Measurements from ENCODE around the gene REC8.

Gene REC8

DNA sequence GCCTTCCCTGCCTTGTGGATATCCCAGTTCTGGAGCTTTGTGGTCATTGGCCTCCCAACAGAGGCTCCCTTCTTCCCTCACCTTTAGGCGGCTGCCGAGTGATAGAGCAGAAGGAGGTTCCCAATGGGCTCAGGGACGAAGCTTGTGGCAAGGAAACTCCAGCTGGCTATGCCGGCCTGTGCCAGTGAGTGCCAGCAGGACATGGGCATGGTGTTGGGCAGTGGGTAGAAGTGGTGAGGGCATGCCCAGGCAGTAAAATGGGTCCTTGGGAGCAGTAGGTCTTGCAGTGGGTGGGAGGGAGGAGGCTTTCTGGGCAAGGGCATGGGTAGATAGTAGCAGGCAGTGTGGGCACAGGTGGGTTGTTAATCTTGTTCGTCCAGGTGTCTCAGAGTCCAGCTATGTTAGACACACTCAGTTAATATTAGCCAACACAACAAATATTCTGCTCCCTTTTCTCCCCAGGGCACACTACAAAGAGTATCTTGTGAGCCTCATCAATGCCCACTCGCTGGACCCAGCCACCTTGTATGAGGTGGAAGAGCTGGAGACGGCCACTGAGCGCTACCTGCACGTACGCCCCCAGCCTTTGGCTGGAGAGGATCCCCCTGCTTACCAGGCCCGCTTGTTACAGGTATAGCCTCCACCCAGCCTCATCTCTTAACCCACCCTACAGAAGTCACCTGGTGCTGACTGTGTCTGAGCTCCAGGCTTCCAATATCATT is 11.9 kb upstream of the REC8 start:
- no peak for DNase-seq (ENCODE audit: low read depth)

DNA sequence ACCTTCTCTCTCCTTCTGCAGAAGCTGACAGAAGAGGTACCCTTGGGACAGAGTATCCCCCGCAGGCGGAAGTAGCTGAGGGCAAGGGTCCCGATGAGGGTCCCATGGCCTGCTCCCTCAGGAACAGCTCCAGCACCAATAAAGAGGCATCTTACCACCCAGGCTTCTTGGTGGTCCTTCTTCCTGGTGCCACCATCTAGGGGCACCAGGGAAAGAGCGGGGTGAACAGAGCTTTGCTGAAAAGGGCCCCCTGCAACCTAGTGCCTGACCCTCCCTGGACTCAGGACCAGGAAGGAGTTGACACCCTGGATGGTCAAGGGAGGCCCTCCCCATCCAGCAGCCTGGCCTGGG is 11.4 kb upstream of the REC8 start:
- DNase-seq (ENCODE audit: low read depth) = no peak

GRCh38 chr14:24160850-24161804 is 10.8 kb upstream of the REC8 start, which contains the start of gene IRF9:
TSS of gene IRF9 (plus strand) at chr14:24161265. CDS start at chr14:24162145, 880 bp downstream.
- DNase-seq (ENCODE audit: low read depth) = peak; percentile 97

DNA sequence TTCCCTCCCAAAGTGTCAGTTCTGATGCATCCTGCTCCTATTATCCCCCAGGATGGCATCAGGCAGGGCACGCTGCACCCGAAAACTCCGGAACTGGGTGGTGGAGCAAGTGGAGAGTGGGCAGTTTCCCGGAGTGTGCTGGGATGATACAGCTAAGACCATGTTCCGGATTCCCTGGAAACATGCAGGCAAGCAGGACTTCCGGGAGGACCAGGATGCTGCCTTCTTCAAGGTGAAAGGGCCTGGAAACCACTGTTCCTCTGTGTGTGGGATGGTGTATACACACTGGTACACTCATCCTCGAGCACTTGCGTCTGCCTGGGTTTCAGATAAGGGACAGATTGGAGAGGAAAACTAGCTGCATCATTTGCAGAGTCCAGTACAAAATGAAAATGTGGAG is 9.8 kb upstream of the REC8 start:
- no peak for DNase-seq (ENCODE audit: low read depth)

DNA sequence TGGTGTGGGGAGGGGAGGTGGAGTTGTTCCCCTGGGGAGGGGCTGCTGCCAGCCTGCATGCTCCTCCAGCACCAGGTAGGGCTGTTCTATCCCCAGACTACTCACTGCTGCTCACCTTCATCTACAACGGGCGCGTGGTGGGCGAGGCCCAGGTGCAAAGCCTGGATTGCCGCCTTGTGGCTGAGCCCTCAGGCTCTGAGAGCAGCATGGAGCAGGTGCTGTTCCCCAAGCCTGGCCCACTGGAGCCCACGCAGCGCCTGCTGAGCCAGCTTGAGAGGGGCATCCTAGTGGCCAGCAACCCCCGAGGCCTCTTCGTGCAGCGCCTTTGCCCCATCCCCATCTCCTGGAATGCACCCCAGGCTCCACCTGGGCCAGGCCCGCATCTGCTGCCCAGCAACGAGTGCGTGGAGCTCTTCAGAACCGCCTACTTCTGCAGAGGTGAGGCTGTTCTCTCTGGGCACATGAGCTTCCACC is 7.3 kb upstream of the REC8 start:
- DNase-seq (ENCODE audit: low read depth) = no peak

- DNase-seq (ENCODE audit: low read depth) = no peak
Measured at GRCh38 chr14:24165785-24166184, 6.1 kb upstream of the REC8 start.

DNA sequence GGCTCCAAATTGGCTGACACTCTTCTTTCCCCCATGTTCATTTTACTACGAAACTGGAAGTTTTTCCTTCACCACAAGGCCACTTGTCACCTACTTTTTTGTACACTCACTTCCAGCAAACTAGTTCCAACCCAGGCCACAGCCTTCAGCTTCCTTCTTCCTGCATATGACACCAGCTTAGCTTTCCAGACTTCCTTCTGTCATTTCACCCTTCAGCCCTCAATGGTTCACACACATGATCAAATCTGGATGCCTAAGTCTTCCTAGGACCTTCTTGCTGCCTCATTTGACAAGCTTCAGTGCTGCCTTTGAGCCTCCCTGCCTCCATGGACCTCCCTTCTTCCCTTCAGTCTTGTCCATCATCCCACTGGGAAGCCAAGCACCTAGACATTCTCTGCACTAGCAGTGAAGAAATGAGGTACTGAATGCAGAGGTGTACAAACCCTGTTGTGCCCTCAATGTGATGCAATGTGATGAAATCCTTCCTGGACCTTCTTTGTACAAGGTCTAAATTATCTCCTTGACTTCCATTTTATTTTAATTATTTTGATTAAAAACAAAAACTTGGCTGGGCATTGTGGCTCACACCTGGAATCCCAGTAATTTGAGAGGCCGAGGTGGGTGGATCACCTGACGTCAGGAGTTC is 4.3 kb upstream of the REC8 start:
- DNase-seq (ENCODE audit: low read depth) = no peak

- DNase-seq (ENCODE audit: low read depth) = no peak
Measured at GRCh38 chr14:24172261-24172860, 481 bp downstream of the REC8 start.

DNA sequence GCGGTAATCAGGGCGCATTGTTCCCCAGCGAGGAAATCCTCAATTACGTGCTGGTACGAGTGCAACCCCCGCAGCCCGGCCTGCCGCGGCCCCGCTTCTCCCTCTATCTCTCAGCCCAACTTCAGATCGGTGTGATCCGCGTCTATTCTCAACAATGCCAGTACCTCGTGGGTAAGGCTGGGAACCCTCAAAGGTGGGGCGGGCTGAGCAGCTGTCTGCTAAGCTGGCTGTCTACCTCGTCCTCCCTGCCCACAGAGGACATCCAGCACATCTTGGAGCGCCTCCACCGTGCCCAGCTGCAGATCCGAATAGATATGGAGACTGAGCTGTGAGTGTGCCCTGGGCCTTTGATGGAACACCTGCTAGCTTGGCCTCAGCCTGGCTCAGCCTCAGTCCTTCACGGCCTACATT is 996 bp downstream of the REC8 start:
- no peak for DNase-seq (ENCODE audit: low read depth)

DNA sequence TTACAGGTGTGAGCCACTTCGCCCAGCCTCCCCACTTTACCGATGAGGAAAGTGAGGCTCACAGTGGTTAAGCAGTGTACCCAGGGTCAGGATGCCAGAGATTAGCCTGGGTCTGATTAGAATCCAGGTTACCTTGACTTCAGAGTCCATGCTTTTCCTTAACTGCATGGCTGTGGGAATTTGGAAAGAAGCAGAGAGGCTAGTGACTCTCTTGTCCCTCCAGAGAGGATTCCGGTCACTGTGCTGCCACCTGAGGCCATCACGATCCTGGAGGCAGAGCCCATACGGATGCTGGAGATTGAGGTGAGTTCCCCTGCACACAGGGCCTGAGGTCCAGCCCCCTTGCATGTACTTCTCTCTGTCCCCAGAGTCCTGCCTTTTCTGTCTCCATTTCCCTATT is 4.7 kb downstream of the REC8 start:
- no peak for DNase-seq (ENCODE audit: low read depth)

DNA sequence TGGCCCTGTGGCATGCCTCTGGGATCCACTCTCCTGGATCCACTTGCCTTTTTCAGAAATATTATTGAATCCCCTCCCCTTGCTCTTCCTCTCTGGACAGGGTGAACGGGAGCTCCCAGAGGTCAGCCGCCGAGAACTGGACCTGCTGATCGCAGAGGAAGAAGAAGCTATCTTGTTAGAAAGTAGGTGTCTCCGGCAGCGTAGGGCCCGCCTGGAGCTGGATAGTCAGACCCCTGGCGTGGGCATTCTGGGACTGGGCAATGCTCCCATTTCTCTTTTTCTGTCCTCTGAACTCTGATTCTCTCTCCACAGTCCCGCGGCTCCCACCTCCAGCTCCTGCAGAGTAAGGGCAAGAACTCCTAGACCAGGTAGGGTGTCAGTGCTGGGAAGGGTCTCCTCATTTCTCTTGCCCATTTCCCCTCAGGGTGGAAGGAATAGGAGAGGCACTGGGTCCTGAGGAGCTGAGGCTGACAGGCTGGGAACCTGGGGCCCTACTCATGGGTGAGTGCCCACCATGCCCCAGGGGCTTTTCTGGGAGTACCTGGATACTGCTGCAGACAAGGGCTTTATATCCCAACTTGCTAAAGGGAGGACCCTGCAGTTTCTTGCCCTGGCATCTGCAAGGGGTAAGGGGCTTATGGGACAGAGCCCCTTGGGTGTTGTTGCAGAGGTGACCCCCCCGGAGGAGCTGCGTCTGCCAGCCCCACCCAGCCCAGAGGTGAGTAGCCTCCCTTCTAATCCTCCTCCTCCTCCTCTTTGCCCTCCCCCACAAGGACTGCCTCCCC is 5.4 kb downstream of the REC8 start:
- DNase-seq (ENCODE audit: low read depth) = no peak

GRCh38 chr14:24177891-24178290 is 6.0 kb downstream of the REC8 start:
- DNase-seq (ENCODE audit: low read depth) = no peak

DNA sequence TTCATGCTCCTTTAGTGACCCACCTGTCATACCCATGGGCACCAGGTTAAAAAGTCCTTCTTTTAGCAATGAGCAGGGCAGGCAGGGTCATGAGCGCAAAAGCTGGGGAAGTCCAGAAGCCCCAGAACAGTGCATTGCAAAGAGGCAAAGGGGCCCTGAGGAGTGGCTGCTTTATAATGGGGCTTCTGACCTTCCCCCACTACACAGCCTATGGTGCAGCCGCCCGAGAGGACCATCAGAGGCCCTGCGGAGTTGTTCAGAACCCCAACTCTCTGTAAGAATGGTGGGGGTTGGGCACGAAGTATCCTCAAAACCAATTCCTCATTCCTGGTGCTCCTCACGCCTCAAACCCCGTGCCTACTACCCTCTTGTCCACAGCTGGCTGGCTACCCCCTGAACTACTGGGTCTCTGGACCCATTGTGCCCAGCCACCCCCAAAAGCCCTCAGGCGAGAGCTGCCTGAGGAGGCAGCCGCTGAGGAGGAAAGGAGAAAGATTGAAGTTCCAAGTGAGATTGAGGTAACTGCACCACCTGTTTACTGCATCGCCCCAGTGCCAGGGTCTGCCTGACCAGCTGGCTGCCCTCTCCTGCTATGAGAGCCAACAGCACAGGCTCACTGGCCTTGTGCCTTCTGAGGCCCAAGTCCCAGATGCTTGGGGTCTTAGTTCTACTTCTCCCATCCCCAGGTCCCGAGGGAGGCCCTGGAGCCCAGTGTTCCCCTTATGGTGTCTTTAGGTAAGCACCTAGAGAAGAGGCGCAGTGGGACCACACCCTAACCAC is 6.7 kb downstream of the REC8 start:
- DNase-seq (ENCODE audit: low read depth) = no peak

DNA sequence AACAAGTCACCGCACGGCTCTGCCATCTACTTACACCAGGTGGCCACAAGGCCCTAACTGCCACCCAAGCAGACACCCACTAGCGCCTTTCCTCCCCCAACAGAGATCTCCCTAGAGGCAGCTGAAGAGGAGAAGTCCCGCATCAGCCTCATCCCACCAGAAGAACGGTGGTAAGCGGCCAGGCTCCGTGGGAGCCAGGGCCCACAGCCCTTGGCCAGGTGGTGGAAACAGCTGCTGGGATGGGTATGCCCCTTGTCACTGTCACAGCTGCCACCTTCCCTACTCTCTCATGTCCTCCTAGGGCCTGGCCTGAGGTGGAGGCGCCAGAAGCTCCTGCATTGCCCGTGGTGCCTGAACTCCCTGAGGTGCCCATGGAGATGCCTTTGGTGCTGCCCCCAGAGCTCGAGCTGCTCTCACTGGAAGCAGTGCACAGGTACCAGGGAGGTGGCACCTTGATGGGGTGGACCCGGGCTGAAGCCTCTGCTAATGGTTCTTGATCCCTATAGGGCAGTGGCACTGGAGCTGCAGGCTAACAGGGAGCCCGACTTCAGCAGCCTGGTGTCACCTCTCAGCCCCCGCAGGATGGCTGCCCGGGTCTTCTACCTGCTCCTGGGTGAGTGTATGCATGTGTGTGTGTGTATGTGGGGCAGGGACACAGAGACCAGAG is 7.5 kb downstream of the REC8 start:
- DNase-seq (ENCODE audit: low read depth) = no peak

DNA sequence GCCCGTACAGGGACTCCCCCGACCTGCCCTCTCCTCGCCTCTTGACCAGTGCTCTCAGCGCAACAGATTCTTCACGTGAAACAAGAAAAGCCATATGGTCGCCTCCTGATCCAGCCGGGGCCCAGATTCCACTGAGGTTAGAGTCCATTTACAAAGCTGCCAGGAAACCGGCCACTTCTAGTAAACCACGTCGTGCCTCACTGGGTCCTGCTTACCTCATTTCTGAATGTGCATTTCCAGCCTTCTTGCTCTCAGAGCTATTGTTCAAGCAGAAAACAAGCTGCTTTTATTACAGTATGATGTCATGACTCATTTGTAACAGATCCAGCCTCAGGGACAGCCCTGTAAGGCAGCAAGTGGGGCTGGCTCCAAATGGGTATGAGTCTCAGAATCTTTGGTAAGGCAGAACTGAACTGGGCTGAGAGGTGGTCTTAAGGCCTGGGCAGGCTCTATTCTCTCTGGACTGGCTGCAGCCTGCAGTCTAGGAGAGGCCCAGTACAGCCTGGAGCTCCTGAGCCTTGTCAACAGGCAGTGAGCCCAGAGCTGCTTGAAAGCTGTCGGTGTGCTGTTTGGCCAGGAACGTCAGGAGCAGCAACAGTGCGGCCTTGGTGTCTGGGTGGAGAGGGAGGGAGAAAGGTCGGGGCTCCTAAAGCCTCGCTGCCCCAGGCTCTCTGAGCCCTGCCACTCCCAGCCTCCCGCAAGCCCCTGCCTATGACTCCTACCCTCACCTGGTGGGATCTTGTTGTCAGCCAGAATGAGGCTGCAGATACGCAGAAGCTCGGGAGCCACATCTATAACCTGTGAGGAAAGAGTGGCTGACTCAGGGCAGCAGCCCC is 8.3 kb downstream of the REC8 start:
- no peak for DNase-seq (ENCODE audit: low read depth)

- no peak for DNase-seq (ENCODE audit: low read depth)
Measured at GRCh38 chr14:24181371-24182077, 9.6 kb downstream of the REC8 start.

GRCh38 chr14:24182110-24182882 is 10.4 kb downstream of the REC8 start:
- DNase-seq (ENCODE audit: low read depth) = no peak

DNA sequence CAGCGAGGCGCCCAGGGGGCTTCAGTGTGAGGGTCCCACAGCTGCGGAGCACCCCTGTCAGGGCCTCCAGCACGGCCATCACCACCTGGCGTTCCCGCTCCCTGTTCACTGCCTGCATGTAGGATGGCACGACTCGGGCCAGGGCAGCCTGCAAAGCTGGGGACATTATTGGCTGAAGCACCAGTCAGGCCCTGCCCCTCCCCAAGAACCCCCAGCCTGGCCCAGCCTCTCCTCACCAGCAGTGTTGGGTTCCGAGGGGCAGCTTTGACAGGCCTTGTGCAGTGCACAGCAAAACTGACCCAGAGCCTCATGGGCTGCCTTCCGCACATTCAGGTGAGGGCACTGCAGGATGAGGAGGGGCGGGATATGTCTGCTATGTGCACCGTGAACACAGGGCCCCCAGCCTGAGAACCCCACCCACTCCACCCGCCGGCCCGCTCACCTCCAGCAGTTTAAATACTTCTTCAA is 11.2 kb downstream of the REC8 start:
- no peak for DNase-seq (ENCODE audit: low read depth)

Measured in activated gamma-delta T cell treated with anti-CD3 and anti-CD28 coated beads, Interleukin-2, amount 50 U/mL, for 16 hours (primary cell).